ENCODE data around the gene PAF1.

- TF ChIP-seq, protein P1, sequence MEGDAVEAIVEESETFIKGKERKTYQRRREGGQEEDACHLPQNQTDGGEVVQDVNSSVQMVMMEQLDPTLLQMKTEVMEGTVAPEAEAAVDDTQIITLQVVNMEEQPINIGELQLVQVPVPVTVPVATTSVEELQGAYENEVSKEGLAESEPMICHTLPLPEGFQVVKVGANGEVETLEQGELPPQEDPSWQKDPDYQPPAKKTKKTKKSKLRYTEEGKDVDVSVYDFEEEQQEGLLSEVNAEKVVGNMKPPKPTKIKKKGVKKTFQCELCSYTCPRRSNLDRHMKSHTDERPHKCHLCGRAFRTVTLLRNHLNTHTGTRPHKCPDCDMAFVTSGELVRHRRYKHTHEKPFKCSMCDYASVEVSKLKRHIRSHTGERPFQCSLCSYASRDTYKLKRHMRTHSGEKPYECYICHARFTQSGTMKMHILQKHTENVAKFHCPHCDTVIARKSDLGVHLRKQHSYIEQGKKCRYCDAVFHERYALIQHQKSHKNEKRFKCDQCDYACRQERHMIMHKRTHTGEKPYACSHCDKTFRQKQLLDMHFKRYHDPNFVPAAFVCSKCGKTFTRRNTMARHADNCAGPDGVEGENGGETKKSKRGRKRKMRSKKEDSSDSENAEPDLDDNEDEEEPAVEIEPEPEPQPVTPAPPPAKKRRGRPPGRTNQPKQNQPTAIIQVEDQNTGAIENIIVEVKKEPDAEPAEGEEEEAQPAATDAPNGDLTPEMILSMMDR (optimal IDR thresholded peaks at IDR 0.05 in 1 of 3, IDR thresholded peaks at IDR 0.05 in 1 of 3, conservative IDR thresholded peaks at IDR 0.05 in 1 of 3; ENCODE audit: extremely low read depth in 1 of 3, insufficient read depth in 2 of 3, low read length in 3 of 3) = peak; percentile 59 to 95 (median 74)
- no peak for TF ChIP-seq EZH2 (IDR thresholded peaks at IDR 0.05; ENCODE audit: low read length)
Measured at GRCh38 chr19:39412100-39412866, 21.4 kb upstream of the PAF1 start, which contains the start of gene PLEKHG2.

Measured in keratinocyte (primary cell).